LNCAP (cell line): Measurements from ENCODE around the gene IRF4.

Experiments used
- TF ChIP-seq, protein P1 (sequence below): fragments of 450-650 bp; IDR thresholded peaks from 2 replicates; pipeline ENCODE4 v1.5.1; 2017; ENCODE audit warnings: mild to moderate bottlenecking

The IRF4 gene

DNA sequence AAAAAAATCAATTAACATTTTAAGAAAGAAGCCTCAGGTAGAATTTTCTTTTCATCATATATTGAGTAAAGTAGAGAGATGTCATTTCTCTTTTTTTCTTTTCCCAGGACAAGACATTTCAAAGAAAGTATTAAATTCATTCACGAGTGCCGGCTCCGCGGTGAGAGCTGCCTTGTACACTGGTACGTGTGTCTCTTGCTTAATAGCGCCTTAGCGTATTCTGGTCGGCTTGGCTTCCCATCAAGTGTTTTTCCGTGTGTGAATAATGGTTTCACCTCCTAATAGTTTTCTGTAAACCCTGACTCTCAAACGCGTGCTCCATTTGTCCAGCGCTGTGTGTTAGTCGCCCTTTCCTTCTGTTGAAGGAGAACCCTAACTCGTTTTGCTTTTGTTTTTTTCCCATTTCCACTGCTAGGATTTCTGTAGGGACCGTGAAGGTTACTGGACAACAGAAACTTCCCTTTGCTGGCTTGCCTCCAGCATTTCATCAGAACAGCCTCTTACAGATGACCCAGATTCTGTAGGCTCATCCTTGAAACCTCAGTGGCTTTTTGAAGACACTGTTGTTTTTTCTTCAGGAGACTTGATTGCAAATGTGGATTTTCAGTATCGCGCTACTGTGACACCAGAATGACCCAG, 45.7 kb upstream of the IRF4 start:
- TF ChIP-seq, protein P1, sequence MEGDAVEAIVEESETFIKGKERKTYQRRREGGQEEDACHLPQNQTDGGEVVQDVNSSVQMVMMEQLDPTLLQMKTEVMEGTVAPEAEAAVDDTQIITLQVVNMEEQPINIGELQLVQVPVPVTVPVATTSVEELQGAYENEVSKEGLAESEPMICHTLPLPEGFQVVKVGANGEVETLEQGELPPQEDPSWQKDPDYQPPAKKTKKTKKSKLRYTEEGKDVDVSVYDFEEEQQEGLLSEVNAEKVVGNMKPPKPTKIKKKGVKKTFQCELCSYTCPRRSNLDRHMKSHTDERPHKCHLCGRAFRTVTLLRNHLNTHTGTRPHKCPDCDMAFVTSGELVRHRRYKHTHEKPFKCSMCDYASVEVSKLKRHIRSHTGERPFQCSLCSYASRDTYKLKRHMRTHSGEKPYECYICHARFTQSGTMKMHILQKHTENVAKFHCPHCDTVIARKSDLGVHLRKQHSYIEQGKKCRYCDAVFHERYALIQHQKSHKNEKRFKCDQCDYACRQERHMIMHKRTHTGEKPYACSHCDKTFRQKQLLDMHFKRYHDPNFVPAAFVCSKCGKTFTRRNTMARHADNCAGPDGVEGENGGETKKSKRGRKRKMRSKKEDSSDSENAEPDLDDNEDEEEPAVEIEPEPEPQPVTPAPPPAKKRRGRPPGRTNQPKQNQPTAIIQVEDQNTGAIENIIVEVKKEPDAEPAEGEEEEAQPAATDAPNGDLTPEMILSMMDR, result no peak

DNA sequence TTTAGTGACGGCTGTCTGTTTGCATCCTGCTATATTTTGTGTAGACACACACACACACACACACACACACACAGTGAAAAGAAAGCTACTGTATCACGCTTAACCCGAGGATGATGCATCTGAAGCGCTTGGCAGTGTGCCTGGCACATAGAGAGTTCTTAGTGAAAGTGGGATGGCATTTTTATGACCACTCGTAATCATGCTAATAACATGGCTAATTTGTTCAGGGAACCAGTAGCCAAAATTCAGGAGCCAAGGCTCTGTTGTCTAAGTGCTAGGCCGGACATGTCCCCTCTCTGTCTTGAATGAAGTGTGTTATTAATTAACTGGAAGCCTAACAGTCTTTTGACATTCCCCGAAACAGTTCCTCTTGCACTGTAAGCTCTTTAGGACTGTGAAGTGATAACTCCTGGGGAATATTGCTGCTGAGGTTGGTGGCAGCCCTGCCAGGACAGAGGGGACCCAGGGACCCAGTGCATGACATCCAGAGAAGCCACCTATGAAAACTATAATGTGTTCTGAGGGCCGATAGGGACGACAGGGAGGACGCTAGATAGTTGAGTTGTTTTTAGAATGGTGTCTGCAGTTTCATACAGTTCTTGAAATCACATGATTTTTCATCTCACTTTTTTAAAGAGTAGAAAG, 45.0 kb upstream of the IRF4 start:
- TF ChIP-seq, protein P1, result no peak

DNA sequence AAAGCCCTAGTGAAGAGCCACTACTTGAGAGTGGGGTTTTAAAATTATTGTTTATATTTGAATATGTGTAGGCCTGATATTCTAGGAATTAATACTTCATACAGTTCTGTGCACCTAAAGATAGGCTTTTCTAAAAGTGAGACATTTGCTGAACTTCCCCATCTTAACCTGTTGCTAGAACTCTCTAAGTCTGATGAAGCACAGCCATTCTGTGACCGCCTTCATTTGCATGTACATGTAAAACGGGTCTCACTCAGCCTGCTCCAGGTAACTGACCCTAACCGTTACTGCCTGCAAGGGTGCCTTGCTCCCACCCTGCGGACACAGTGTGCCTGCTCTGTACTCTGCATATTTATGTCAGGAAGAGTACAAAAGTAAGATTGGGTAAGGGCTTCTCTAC, 44.3 kb upstream of the IRF4 start:
- TF ChIP-seq, protein P1, result no peak

DNA sequence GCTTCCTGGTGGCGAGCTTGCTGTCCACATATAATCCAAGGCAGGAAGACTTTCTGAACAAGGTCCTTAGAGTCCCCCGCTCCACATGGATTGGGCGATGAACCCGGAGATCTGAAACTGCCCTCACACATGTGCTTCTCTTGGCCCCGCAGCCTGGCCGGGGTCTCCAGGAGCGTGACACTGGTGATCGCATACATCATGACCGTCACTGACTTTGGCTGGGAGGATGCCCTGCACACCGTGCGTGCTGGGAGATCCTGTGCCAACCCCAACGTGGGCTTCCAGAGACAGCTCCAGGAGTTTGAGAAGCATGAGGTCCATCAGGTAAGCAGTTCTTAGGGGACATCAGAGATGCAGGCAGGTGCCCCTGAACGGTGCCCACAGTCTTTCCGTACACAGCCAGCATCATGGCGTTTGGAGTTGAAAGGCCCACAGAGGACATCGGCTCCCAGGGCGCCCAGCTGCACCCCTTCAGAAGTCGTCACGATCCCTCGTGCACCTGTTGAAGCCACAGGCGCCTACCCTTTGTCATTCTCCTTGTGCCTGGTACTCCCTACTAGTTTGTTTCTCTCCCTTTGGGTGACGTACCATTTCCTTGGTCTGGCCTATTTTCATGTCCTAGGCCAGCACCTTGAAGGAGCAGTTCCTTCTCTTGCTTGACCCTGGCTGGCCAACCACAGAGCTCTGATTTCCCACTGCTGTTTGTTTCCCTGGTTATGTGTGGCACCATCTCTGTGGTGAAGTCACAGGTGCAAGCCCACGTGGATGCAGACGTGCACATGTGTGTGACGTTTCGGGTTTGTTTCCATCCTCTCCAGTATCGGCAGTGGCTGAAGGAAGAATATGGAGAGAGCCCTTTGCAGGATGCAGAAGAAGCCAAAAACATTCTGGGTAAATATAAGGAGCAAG, 43.3 kb upstream of the IRF4 start:
- TF ChIP-seq, protein P1, result no peak

DNA sequence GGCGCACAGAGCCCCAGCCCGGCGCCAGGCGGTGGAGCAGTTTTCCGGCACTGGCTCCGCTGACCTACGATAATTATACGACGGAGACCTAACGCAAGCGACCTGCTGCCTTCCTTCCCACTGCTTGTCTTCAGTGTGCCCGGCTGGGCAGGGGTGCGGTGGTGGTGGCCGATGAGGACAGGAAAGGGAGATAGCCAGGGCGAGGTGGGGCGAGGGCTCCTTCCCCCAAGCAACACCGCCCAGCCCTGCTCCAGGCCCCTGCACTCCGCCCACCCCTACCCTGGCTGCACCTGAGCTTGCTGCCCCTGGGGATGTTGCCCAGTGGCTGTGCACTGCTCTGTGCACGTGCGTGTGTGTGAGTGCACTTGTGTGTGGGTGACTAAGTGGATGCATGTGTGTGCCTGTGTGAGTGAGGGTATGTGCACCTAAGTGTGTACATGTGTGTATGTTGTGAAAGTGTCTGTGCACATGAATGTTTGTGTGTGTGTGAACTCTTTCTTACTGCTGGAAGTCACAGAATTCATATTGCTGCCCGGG, 42.6 kb upstream of the IRF4 start:
- TF ChIP-seq, protein P1, result no peak

DNA sequence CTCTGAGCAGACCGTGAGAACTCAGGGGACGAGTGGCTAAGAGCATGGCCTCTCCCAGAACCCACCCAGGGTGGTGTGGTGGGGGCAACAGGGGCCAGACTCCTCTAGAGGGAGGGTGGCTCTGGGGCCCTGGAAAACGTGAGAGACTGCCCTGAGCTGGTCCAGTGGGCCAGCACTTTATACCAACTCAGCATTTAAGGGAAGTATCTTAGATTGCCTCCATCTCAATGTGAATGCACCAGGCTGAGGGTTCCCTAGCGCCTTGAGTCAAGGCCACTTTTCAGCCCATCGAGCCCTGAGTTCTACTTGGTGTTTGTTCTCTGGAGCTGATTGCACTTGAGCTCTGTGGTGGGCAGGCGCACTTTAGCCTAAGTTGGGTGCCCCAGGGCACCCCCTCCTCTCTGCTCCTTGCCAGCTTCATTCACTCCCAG, 42.0 kb upstream of the IRF4 start:
- TF ChIP-seq, protein P1, result no peak

DNA sequence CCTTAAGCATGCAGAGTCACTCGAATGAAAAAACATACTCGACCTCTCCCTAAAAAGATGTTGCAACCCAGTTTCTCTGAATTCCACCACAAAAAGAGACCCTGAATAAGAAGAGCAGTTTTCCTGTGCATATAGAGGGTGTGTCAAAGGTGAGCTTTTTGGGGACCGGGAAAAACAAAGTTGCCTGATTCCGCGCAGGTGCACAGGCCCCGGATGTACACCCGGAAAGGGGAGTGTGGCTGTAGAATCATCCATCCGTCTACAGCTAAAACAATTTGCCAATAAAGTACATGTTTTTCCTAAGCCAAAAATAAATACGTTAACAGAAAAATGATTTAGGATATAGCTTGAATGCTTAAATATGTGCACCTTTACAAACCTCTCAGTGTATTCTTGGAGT, 41.2 kb upstream of the IRF4 start:
- TF ChIP-seq, protein P1, result no peak
